MM.1S (cell line): ENCODE data around the gene COQ8B.

Experiments
- EZH2 ChIP-seq: fragments of 300-600 bp; sonication (generic); optimal IDR thresholded peaks from 2 replicates; pipeline ENCODE3; 2017; ENCODE audit warnings: low read depth, mild to moderate bottlenecking, antibody characterized with exemption, low read length, mixed read lengths
- TF ChIP-seq, protein P1 (sequence below): fragments of 300-600 bp; sonication (generic); IDR thresholded peaks from 2 replicates; pipeline ENCODE4 v1.5.1; 2016; ENCODE audit warnings: antibody characterized with exemption, low read length, mixed read lengths

DNA sequence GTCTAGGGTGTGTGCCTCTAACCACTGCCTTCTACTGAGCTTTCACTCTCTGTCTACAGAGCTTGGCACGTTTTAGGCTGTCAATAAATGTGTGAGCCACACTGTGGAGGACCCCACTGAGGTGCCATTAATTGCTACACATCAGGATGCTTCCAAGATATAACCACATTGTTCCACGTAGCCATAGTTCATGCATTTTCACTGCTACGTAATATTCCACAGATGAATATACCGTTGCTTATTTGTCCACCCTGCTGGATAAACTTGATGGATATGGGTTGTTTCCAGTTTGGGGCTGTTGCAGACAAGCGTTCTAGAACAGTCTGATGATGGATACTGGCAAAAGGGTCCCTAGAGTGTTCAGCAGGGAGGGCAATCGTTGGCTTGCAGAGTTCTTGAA is 14.9 kb downstream of the COQ8B start:
- TF ChIP-seq, protein P1, sequence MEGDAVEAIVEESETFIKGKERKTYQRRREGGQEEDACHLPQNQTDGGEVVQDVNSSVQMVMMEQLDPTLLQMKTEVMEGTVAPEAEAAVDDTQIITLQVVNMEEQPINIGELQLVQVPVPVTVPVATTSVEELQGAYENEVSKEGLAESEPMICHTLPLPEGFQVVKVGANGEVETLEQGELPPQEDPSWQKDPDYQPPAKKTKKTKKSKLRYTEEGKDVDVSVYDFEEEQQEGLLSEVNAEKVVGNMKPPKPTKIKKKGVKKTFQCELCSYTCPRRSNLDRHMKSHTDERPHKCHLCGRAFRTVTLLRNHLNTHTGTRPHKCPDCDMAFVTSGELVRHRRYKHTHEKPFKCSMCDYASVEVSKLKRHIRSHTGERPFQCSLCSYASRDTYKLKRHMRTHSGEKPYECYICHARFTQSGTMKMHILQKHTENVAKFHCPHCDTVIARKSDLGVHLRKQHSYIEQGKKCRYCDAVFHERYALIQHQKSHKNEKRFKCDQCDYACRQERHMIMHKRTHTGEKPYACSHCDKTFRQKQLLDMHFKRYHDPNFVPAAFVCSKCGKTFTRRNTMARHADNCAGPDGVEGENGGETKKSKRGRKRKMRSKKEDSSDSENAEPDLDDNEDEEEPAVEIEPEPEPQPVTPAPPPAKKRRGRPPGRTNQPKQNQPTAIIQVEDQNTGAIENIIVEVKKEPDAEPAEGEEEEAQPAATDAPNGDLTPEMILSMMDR = no peak
- TF ChIP-seq EZH2 = no peak
